HG02642 (cell line): ENCODE data around the gene MIEF2.
A peak's percentile ranks its signal among the peaks of the same experiment; 100 is the strongest.

Source experiments
- ATAC-seq: cut with Tn5 transposase; IDR thresholded peaks from one replicate; pipeline ENCODE4 v1.9.1; 2021; ENCODE audit warnings: mild to moderate bottlenecking; ENCODE audit not compliant: unreplicated experiment, poor library complexity

Gene MIEF2

GRCh38 chr17:18253947-18254821 lies 6.3 kb upstream of the MIEF2 start:
- ATAC-seq, result no peak

- no peak for ATAC-seq
These were observed 5.4 kb upstream of the MIEF2 start for GRCh38 chr17:18254888-18255649.

DNA sequence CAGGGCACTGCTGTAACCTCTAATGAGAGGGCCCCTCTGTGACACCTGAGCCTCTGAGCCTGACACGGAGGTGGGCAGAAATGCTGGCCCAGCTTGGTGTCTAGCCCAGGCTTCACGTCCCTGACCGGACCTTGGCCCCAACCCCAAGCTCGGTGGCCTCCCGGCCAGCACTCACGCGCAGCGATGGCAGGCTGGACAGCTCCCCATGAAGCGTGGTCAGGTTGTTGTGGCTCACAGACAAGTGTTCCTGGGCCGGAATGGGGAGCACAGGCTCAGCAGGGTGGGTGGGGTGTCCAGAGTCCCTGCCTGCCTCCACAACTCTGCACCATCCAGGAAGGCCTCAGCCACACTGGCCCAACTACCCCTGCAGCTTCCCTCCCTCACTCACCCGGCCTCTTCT lies 4.1 kb upstream of the MIEF2 start:
- ATAC-seq, result no peak

DNA sequence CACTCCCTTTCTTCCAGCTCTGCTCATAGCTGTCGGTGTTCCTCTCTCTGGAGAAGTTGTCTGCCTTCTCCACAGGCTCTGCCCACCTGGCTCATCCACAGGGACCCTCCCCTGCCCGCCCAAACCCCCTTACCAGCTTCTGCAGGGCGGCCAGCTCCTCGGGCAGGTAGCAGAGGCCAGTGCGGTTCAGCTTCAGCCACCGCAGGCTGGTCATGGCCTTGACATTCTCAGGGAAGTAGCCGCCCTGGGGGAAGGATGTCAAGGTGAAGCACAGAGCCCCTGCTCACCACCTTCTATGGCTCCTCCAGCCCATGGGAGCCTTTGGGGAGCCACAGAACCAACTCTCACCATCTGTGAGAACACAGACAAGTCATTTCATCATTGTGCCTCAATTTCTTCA lies 3.7 kb upstream of the MIEF2 start:
- no peak for ATAC-seq

DNA sequence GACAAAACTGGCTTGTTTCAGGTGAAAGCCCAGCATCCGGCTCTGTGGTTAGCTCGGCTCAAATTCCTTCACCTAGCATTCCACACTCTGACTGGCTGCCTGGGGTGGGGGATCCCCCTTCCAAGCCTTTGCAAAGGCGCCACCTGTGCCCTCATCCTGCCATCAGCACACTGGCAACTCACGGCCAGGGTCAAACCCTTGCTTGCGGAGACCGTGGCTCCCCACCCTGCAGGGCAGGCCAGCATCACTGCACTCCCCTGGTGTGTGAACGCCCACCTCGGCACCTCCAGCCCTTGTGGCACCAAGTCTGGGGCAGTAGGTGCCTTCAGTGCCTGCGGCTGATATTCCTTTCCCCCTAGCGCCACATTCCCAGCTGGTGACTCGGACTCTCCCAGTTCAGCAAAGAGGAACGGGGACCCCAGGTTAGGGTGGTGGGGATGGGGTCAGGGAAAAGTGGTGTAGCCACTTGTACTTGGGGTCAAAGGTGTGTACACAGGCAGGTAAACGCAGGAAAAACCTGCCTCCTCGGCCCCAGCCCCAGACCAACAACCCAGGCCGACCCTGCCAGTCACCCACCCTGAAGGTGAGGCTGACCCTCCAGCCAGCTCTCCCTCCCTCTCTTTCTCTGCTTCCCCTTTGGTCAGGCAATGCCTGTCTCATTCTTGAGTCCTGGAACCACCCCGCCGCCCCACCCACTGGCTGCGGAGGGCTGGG lies 3.0 kb upstream of the MIEF2 start:
- peak; percentile 4 for ATAC-seq

DNA sequence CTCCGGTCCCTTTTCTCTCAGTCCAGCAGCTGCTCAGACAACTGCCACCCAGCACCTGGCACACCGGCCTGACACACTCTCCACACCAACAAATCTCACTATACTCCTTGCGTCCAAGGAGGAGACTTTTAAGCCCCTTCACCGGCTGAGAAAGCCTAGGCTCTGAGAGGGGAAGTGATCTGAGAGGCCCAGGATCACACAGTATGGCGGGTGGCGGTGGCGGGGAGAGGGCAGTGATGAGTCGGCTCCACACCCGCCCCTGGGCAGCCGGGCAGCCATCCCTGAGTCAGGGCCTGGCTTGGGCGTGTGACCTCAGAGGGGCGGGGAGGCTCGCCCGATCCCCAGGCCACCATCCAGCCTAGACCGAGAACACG lies 2.5 kb upstream of the MIEF2 start:
- ATAC-seq, result peak; percentile 22

DNA sequence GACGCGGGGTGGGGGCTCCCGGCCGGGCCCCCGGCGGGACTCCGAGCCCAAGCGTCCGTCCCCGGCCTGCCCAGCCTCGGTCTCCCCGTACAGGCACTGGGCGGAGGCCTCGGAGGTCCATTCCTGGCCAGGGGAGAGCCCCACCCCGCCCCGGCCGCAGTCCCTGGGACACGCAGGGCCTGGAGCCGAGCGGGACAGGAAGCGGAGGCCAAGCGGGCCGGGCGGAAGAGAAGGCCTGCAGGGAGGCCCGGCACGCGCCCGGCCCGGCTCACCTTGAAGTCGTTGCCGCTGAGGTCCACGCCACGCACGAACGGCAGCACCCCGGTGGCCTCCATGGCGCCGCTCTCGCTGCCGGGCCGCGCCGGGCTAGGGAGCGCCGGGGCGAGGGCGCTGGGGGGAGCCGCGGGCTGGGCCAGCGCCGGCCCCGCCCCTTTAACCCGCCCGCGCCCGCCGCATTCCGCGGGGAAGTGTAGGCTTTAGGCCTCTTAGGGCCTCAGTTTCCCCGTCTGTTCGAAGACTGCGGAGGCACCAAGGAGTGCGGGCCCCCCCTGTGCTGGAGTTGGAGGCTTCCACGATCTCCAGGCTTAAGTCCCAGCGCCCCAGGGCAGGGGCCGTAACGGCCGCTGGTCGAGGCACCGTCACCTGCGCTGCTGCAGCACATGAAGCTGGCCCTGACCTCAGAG lies 2.0 kb upstream of the MIEF2 start, which contains the start of gene FLII:
TSS of gene FLII (minus strand) at position 383 of the 683 bp plus-strand sequence. CDS start at position 335, 48 bp downstream.
- peak; percentile 31 for ATAC-seq

DNA sequence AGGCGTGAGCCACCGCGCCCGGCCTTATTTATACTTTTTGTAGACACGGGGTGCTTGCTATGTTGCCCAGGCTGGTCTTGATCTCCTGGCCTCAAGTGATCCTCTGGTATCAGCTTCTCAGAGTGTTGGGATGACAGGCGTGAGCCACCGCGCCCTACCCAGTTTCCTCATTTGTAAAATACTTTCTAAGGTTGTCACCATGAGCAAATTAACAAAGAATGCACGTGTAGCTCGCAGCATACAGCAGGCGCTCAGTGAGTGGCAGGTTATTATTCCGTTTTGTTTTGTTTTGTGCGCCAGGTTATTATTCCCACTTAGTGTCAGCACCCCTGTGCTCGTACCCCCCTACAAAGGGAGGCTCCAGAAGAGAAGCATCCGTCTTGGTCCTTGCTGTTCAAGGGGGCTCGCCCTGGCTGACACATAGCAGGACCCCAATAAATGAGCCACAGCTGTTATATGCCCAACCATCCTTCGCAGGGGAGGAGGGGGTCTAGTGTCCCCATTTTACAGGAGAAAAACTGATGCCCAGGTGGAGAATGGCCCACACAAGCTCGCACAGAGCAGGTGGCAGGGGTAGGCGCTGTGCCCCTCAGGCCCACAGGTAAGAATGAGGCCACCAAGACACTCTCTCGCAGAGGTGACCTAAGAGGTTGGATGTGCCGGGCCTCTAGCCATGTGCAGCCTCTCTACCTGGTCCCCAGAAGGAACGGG lies 686 bp upstream of the MIEF2 start:
- no peak for ATAC-seq

- no peak for ATAC-seq
These were observed 669 bp downstream of the MIEF2 start for GRCh38 chr17:18261146-18261515.

DNA sequence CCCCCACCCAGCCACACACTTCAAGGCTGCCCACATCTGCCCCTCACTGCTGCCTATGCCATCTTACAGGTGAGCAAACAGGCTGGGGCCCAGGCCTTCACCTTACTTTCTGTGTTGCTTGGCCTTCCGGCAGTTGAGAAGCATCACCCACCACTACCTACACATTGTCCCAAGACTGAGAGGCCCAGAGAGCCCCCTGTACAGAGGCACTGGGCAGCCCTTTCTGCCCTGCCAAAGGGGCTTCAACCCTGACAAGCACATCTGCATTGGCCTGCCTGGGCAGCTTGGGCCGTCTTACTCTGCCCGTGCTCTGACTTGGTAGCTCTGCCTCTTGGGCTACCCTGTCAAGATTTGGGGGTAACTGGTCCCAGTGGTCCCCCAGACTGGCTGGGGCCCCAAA lies 1.2 kb downstream of the MIEF2 start:
- ATAC-seq, result no peak

GRCh38 chr17:18262111-18262510 lies 1.6 kb downstream of the MIEF2 start:
- ATAC-seq, result no peak

DNA sequence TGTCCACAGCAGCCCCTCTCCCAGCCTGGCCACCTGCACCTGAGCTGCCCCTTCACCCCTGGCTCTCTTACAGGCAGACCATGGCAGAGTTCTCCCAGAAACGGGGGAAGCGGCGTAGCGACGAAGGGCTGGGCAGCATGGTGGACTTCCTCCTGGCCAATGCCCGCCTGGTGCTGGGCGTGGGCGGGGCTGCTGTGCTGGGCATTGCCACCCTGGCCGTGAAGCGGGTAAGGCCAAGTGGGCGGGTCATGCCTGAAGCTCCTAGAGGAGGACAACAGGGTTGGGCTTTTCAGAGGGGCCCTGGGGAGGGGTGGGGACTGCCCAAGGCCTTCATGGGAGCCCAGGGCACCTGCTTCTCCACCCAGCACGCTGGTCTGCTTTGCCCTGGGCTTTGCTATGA lies 2.2 kb downstream of the MIEF2 start:
- no peak for ATAC-seq

DNA sequence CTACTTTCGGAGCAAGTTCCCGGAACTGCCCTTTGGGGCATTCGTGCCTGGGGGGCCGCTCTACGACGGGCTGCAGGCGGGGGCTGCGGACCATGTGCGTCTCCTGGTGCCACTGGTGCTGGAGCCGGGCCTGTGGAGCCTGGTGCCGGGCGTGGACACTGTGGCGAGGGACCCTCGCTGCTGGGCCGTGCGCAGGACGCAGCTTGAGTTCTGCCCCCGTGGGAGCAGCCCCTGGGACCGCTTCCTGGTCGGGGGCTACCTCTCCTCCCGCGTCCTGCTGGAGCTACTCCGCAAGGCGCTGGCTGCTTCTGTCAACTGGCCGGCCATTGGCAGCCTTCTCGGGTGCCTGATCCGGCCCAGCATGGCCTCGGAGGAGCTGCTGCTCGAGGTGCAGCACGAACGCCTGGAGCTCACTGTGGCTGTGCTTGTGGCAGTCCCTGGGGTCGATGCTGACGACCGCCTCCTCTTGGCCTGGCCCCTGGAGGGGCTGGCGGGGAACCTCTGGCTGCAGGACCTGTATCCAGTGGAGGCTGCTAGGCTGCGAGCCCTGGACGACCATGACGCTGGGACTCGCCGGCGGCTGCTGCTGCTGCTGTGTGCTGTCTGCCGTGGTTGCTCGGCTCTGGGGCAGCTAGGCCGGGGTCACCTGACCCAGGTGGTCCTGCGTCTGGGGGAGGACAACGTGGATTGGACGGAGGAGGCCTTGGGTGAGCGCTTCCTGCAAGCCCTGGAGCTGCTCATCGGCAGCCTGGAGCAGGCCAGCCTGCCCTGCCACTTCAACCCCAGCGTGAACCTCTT lies 3.6 kb downstream of the MIEF2 start:
- no peak for ATAC-seq

DNA sequence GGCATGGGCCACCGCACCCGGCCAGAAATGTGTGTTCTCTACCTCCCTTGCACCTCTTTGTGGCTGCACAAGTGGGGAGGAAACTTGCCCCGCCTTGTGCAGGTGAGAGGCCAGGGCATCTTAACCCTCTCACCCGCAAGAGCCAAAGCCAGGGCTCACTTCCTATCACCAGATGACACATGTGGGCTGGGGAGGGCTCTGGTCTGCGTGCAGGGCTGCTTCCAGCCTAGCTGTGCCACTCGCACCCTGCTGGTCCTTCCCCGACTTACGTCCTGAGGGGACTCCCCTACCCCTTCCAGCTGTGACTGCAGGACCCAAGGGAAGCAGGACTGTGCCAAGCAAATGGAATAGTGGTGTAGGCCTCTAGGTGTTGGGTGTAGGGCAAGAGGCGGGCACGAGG lies 6.9 kb downstream of the MIEF2 start:
- no peak for ATAC-seq

- no peak for ATAC-seq
These were observed 7.7 kb downstream of the MIEF2 start for GRCh38 chr17:18267927-18268711.

GRCh38 chr17:18270046-18270931 lies 9.8 kb downstream of the MIEF2 start:
- no peak for ATAC-seq

DNA sequence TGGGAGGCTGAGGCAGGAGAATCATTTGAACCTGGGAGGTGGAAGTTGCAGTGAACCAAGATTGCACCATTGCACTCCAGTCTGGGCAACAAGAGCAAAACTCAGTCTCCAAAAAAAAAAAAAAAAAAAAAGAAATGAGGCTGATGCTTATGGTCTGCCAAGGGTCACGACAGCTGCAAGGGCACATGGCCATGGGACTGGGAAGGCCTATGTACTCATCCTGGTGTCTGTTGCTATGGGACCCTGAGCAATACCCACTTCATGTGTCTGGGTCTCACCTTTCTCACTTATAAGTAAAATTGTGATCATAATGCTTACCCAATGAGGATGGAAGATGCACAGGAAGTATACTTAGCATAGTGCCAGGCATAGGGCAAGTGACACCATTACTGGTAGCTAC lies 16.6 kb downstream of the MIEF2 start:
- ATAC-seq, result no peak
